Measurements from ENCODE around the gene KLK6.

The KLK6 gene

GRCh38 chr19:50947123-50947522 lies 22.3 kb downstream of the KLK6 start:
- DNase-seq: no peak

- no peak for DNase-seq
Observed at GRCh38 chr19:50944795-50945194, 24.6 kb downstream of the KLK6 start.

GRCh38 chr19:50943074-50943828 lies 26.1 kb downstream of the KLK6 start:
- no peak for DNase-seq

- no peak for DNase-seq
Observed at GRCh38 chr19:50939596-50939995, 29.8 kb downstream of the KLK6 start.

GRCh38 chr19:50933640-50934039 lies 35.8 kb downstream of the KLK6 start:
- peak; percentile 39 for DNase-seq

GRCh38 chr19:50932690-50933083 lies 36.7 kb downstream of the KLK6 start:
- no peak for DNase-seq

- DNase-seq: no peak
Observed at GRCh38 chr19:50932018-50932689, 37.2 kb downstream of the KLK6 start.

- DNase-seq: no peak
Observed at GRCh38 chr19:50931023-50931422, 38.4 kb downstream of the KLK6 start.

GRCh38 chr19:50928831-50929230 lies 40.6 kb downstream of the KLK6 start:
- no peak for DNase-seq

- no peak for DNase-seq
Observed at GRCh38 chr19:50926144-50926543, 43.2 kb downstream of the KLK6 start.

GRCh38 chr19:50925734-50926133 lies 43.7 kb downstream of the KLK6 start:
- no peak for DNase-seq

GRCh38 chr19:50924586-50924985 lies 44.8 kb downstream of the KLK6 start:
- no peak for DNase-seq

- DNase-seq: peak; percentile 90
Observed at GRCh38 chr19:50922317-50922853, 47.0 kb downstream of the KLK6 start.

- peak; percentile 60 for DNase-seq
Observed at GRCh38 chr19:50921426-50922316, 47.7 kb downstream of the KLK6 start.

- DNase-seq: no peak
Observed at GRCh38 chr19:50916069-50916468, 53.3 kb downstream of the KLK6 start.

- no peak for DNase-seq
Observed at GRCh38 chr19:50912727-50913716, 56.4 kb downstream of the KLK6 start.

- DNase-seq: no peak
Observed at GRCh38 chr19:50912102-50912599, 57.2 kb downstream of the KLK6 start.

- DNase-seq: no peak
Observed at GRCh38 chr19:50911206-50912101, 57.9 kb downstream of the KLK6 start, which contains the start of gene KLK4. TSS of gene KLK4 (minus strand) at chr19:50911395. CDS start at chr19:50910738, 657 bp downstream.

GRCh38 chr19:50910722-50911121 lies 58.7 kb downstream of the KLK6 start:
- DNase-seq: no peak
